K562 (cell line): ENCODE data around the gene PRDM12. TPM values are rescaled to one million over a fixed set of nuclear protein-coding genes. Genes with fewer than 3 reads are reported as not detected.
A peak's percentile ranks its signal among the peaks of the same experiment; 100 is the strongest.

Experiments used
- CBX3 ChIP-seq, 2 experiments: IDR thresholded peaks; 1 replicate in 1 of 2; 2 replicates in 1 of 2; pipeline ENCODE4 v1.6.1; 2012; ENCODE audit warnings: inconsistent platforms in 2 of 2, low read length in 2 of 2, borderline replicate concordance in 1 of 2, control low read depth in 1 of 2
- CREB3L1 ChIP-seq: fragments of 450-650 bp; IDR thresholded peaks from 2 replicates; pipeline ENCODE4 v1.6.1; 2014; ENCODE audit warnings: low read depth, mild to moderate bottlenecking, moderate library complexity, borderline replicate concordance
- EP400 ChIP-seq: fragments of 450-650 bp; IDR thresholded peaks from 2 replicates; pipeline ENCODE4 v1.6.1; 2017; ENCODE audit warnings: antibody characterized with exemption, mild to moderate bottlenecking, moderate library complexity
- MGA ChIP-seq: fragments of 450-650 bp; IDR thresholded peaks from 2 replicates; pipeline ENCODE4 v1.6.1; 2016; ENCODE audit warnings: mild to moderate bottlenecking, moderate library complexity
- MLX ChIP-seq, 2 experiments: fragments of 450-650 bp in 1 of 2; sonication (generic) in 1 of 2; formaldehyde crosslinking; conservative IDR thresholded peaks; 2 replicates each; pipeline versions ENCODE4 v1.4.0 to v1.8.1; 2020 to 2022; ENCODE audit warnings: mild to moderate bottlenecking in 1 of 2, missing genetic modification reagents in 1 of 2
- NKRF ChIP-seq: fragments of 450-650 bp; IDR thresholded peaks from 2 replicates; pipeline ENCODE4 v1.6.1; 2016; ENCODE audit warnings: borderline replicate concordance
- SMAD4 ChIP-seq: fragments of 250-450 bp; sonication (Bioruptor Pico); conservative IDR thresholded peaks from 2 replicates; pipeline ENCODE4 v1.8.0; 2021; ENCODE audit warnings: inconsistent platforms, mild to moderate bottlenecking, moderate library complexity
- SMARCA4 ChIP-seq: fragments of 450-650 bp; IDR thresholded peaks from 2 replicates; pipeline ENCODE4 v1.6.1; 2016
- ZFX ChIP-seq: sonication (generic); formaldehyde crosslinking; IDR thresholded peaks from 2 replicates; pipeline ENCODE4 v1.8.0; 2022; ENCODE audit warnings: mild to moderate bottlenecking, missing genetic modification reagents, moderate library complexity
- polyA plus RNA-seq, 8 experiments: library from polyadenylated mRNA; depleted of rRNA in 4 of 8; stranded (reverse) in 5 of 8; unstranded in 3 of 8; fragments of >200 nt; fragmentation: Nextera tagmentation in 2 of 8; fragmentation: Illumina TruSeq in 1 of 8; extraction: Ambion mirVana in 2 of 8; extraction: Trizol in 1 of 8; gene quantifications; 2 replicates each; pipeline versions ENCODE4 v1.2.1 to v1.2.3, GENCODE V29; 2011 to 2014; ENCODE audit warnings: inconsistent platforms in 1 of 8, missing spikeins in 1 of 8
- total RNA-seq, 7 experiments: library from RNA; depleted of rRNA in 6 of 7; stranded (reverse); fragments of >200 nt in 6 of 7; fragmentation: Illumina TruSeq in 2 of 7; extraction: Trizol in 2 of 7; gene quantifications; 2 replicates each; pipeline versions ENCODE4 v1.2.1 to v1.2.3, GENCODE V29; 2011 to 2021; ENCODE audit warnings: low replicate concordance in 1 of 7

PRDM12 gene
- total and polyA plus RNA-seq, 9 of the 15 experiments (the other 6 are each of a cell fraction or from before 2014, with no cell fraction given), result 0.04 to 0.22 (median 0.07) TPM; not detected in 3

GRCh38 chr9:130681769-130682420, 17.5 kb downstream of the PRDM12 start (continued):
- TF ChIP-seq EP400 (no peak), SMAD4 (CRISPR knock-in tag) (no peak), MLX (CRISPR knock-in tag; conservative IDR thresholded peaks at IDR 0.05) (no peak), CREB3L1 (no peak), SMARCA4 (no peak), NKRF (peak; percentile 24; the same call in 1 of the 2 replicates), CBX3 (IDR thresholded peaks at IDR 0.05; ENCODE audit: borderline replicate concordance in 1 of 2, low read length in 2 of 2) (no peak), MGA (no peak), ZFX (CRISPR knock-in tag) (peak; percentile 62)
